ENCODE data around the gene HEXIM1.
"Not testable (repeated sequence)": the region's sequence is repeated elsewhere in the genome, so short reads cannot be mapped to it uniquely, and the experiment has no call there.

The HEXIM1 gene

DNA sequence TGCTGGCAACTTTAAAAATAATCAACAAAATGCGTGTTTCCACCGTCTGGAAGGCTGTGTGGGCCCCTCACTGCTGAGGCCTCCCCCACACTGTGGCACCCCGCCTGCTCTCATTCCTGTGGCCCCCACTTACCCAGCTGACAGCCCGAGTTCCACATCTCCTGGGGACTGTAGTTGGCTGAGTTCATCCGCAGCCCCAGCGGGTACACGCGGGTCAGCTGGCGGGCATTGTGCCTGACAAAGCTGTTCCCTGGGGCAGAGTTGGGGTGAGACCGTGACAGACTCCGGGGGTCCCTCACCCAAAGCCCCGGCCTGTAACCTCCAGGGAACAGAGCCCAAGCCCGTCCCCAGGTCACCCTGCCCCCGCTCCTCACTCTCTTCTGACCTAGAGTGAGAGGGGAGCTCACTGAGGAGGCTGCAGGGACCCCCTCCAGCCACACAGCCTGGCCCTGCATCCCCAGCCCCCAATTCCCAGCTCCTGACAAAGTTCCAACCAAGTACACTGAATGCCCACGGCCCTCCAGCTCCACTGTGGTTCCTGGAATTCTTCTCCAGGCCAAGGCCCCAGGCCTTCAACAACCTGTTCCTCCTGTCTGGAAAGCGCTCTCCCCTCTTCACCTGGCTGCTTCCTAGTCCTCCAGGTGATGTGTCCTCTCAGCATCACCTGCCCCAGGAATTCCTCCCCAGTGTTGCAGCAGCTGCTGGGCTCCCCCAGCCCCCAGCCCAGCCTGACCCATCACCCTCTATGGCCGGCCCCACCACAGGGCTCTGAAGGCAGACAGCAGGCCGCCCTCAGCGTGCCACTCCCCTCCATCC, 34.0 kb upstream of the HEXIM1 start:
- no peak for DNase-seq

DNA sequence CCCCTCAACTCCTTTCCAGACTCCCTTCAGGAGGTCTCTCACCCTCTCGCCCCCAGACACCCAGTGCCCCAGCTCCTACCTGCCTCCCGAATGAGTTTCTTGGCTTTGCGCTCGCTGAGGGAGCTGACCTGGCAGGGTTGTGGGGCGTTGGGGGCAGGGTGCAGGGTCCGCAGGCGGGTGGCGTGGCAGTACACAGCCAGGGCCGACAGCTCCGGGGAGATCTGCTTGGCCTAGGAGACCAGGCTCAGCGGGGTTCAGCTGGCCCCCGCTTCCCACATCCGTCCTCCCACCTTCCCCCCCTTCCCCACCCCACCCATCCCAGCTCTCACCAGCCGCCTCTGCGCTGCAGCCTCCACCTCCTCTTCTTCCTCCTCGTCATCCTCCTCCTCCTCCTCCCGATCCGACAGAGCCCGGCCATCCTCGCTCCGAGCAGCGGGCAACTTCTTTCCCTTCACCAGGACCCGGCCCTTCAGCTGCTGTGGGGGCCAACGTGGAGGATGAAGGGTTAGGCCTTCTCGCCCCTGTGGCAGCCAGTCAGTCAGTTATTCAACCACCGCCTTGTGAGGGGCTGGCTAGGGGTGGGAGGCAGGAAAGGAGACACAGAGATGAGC, 33.2 kb upstream of the HEXIM1 start:
- DNase-seq = no peak

DNA sequence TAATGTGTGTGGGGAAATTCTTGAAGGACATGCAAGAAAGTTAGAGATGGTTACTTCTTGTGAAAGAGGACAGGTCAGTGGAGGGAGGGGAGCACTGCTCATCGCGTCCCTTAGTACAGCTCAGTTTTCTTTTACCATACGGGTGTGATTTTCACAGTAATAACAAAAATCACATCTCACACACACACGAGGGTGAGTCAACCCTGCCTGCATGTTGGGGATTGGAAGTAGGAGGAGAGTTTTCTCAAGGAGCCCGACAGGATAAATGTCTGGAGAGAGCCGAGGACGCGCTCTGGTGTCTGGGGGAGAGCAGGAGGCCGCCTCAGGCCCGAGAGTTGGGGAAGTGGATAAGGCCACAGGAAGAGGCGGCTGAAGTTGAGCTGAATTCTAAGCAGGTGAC, 32.4 kb upstream of the HEXIM1 start:
- DNase-seq = no peak

DNA sequence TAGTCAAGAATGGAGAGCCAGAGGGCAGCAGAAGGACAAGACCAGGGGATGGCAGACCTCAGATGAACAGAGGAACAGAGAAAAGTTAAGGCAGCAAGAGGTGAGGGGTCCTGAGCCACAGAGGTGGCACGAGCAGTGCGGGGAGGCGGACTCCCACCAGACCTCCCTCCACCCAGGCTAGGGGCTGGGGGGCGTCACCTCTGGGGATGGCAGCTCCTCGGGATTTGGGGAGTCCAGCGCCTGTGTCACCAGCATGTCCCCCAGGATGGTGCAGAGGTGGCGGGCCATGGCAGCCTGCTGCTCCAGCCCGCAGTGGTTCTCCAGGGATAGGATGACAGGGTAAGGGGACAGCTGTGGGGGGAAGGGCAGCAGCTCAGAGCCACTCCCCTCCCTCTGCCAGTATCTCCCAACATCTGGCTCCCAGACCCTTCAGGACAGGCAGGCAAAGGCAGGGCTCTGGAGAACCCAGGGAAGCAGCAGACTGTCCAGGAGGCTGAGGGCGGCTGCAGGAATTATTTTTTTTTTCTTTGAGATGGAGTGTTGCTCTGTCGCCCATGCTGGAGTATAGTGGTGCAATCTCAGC, 31.8 kb upstream of the HEXIM1 start:
- no peak for DNase-seq

DNA sequence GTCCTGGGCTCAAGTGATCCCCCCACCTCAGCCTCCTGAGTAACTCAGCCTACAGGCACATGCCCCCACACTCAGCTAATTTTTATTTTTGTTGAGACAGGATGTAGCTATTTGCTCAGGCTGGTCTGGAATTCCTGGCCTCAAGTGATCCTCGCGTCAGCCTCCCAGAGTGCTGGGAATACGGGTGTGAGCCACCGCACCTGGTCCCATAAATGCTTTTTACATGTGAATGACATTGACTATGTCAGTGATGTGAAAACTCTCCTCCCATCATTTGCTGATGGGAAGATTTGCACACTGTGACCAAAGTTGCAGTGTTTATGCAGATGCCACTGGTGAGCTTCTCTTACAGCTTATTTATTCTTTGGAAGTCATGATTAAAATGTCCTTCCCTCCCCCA, 30.9 kb upstream of the HEXIM1 start:
- no peak for DNase-seq

DNA sequence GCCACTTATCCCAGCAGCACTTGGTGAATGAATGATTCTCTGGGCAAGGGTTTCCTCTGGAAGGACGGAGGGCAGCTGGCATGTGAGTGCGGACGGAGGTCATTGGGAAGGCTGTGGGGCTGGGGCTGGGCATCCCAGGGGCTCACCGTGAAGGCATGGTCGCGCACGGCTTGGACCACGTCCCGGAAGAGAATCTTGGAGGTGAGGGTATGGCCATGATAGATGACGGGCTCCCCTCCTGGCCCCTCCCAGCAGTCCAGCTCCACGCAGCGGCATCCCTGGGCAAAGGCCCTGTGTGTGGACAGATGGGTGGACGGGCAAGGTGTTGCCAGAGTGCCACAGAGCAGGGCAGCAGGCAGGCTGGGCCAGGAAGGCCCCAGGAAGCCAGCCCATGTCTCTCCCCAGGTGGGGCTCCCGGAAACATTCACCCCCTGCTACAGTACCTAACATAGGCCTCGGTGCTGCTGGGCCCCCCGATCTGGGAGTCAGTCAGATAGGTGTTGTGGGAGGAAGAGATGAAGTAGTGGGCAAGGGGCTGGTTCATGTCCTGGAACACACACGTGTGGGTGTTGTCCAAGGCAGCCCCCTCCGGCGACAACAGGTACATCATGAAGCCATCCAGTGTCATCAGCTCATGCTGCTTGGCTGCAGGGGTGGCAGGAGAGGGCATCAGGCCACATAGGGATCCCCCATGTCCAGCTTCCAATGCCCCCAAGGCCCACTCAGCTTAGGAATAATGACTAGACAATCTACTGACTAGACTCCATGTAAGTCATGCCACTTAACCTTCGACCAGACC, 30.2 kb upstream of the HEXIM1 start:
- no peak for DNase-seq

DNA sequence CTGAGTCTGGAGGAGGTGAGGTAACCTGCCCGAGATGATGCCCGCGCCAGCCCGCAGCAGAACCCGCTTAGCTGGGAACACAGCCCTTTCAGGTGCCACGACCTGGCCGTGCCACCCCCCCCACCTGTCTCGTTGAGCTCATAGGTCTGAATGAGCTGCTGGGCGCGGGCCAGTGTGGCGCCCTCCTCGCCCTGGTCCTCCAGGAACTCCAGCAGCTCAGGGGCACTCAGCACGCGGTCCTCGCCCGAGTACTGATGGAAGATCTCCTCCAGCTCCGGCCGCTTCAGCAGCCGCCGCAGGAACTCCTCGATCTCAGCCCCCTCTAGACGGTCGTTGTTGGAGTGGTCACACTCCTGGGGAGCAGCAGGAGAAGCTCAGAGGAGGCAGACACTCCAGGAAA, 29.6 kb upstream of the HEXIM1 start:
- DNase-seq = no peak

DNA sequence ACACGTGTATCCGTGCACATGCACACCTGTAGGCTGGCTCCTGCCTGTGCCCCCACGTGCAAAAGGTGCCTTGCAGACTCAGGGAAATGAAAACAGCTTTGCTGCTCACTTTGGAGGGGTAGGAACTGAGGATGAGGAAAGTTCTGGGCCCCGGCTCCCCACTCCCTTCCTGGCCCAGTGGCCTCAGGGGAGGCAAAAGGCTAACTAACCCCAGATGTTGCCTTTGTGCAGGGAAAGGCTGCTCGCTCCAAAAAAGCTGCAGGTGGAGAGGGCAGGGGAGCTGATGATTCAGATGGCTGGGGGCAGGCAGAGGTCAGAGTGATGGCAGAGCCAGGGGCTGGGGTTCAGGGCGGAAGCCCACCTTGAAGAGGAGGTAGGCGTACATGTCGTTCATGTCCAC, 28.3 kb upstream of the HEXIM1 start:
- no peak for DNase-seq

DNA sequence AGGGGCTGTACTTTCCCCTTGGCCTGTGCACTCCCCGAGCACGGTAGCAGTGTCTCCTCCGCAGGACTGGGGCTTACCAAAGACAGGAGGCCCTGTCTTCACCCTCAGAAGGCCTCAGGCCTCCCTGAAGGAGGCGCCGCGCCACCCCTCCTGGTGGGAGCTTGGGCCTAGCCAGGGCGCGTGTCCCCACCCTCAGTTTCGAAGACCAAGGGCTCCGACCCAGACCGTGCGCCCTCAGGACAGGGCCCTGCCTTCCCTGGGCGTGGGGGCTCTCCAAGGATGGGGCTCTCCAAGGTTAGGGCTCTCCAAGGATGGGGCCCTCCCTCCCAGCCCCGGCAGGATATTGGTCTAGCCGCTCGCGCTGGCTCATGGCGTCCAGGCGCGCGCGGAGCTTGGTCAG, 27.7 kb upstream of the HEXIM1 start:
- no peak for DNase-seq

DNA sequence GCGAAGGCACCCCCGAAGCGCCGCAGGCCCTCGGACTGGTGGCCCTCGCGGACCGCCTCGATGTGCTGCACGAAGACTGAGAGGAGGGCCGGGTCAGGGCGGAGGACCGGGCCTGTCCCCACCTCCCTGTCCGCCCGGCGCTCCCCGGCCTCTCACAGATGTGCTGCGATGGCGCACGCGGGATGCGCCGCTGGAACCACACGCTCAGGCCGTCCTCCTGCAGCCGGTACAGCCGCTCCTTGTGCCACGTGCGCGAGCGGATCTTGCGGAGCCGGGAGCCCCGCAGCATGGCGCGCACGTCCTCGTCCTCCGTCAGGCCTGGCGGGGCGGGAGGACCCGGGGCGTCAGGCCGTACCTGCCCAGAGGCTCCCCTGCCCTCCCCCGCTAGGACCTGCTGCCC, 27.2 kb upstream of the HEXIM1 start:
- DNase-seq = no peak

DNA sequence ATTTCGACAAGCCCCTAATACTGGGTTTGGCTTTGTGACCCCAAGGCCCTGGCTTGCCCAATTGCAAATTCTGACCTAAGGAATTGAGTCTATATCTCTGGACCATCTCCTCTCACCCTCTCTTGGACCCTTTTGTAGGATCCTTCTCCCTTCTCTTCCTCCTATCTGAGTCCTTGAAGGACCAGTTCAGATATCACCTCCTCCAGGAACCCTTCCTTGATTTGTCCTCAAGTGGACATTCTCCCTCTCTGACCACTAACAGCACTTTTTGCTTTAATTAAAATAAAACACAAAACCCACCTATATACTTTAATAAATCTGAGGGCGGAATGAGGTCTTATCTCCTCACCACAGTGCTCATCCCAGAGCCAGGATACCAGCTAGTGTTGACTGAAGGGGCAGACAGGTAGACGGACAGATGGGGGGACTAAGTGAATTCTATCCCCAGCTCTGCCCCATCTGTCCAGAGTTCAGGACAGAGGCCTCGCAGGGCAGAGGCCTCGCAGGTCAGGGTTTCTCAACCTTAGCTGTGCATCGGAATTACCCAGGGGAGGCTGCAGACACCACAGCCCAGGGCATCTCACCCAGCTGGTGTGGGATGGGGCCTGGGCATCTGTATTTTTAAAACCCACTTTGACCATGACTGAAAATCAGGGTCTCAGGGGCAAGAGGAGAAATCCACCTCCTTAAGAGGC, 25.1 kb upstream of the HEXIM1 start:
- DNase-seq = no peak

DNA sequence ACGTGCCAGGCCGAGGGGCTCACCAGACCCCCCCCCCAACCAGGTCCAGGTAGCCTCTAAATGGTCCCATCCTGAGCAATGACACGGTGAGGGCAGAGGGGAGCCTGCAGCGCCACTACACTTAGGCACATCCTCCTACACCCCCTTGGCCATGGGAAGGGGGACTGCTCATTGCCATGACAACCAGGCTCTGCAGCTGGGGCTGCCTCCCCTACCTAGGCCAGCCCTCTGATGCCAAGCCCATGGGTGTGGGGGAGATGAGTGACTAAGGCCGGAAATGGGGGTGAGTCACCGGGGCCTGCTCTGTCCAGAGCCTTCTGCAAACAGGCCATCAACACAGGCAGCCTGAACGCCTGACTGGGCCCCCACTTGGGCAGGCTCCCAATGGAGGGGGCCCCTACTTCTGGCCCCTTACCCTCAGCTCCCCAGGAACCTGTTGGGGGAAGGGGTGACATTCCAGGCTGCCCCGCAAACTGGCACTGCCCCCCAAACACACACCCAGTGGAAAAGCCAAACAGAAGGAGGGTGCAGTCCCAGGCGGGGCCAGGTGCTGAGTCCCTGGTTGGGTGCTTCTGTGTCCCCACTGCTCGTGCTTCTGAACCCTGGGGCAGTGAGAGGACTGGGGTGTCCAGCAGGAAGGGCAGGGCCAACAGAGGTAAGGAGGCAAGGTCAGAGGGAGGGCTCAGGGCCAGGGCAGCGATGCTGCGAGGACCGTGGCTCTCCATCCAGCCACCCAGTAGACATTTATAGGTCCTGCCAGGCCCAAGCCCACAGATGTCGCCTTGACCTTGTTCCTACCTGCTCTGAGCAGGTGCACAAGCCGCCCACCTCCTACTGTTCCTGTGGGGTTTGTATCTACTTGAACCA, 24.1 kb upstream of the HEXIM1 start:
- DNase-seq = peak; percentile 12 to 71

DNA sequence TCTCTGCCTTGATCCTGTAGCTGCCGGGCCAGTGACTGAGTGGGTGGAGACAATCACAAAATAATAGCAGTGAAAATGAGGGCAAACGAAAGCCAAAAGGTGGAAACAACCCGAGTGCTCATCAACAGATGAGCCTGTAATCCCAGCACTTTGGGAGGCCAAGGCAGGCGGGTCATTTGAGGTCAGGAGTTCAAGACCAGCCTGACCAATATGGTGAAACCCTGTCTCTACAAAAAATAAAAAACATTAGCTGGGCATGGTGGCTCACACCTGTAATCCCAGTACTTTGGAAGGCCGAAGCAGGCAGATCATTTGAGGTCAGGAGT, 23.5 kb upstream of the HEXIM1 start:
- DNase-seq = not testable (repeated sequence)

DNA sequence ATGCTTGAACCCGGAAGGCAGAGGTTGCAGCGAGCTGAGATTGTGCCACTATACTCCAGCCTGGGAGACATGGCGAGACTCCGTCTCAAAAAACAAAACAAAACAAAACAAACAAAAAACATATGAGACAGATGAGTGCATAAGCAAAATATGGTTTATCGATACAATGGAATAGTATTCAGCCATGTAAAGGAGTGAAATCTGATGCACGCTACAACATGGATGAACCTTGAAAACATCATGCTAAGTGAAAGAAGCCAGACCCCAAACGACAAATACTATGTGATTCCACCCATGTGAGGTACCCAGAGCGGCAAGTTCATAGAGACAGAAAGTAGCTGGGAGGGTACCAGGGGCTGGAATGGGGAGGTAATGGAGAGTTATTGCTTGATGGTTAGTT, 22.8 kb upstream of the HEXIM1 start:
- DNase-seq = no peak

DNA sequence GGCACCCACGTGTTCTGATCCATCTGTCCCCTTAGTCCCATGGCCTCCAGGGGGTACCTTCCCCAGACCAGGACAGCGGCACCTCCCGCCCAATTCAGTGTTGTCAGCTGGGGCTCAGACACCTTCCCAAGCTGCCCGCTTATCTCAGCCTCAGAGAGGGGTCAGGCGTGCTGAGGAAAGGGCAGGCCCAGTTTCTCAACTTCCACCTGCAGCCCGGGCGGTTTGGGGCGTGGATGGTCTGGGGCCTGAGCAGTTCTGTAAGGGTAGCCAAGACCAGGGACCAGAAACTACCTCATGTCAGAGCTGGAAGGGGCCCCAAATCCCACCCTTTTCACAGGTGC, 21.1 kb upstream of the HEXIM1 start:
- no peak for DNase-seq

DNA sequence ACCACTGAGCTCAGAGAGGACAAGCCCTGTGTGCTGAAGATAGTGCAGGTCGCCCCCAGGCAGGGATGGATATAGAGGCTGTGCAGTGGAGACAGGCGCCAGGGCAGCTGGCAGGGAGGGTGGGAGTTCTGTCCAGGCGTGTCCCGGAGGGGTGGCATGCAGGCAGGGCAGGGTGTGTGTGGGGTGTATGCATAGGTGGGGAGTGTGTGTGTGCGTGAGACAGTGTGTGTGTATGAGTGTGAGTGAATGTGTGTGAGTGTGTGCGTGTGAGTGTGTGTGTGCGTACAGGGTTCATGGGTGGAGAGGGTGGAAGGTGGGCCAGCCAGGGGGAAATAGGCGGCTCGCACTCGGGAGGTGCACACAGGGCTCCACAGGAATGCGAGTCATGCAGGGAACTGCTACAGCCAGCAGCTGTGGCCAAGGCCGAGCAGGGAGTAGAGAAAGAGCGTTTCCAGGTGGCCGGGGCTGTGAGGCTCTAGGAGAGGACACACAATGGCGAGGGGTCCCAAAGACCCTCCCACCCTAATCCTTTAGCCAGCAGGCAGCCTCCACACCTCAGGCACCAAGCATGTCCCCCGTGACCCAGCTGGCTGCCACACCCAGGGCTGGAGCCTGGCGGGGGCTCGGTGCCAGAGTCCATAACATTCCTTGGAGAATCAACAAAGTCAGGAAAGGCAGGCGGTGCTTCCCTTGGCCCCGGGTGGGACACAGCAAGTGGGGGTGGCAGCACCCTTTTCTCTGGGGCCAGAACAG, 20.6 kb upstream of the HEXIM1 start:
- no peak for DNase-seq

DNA sequence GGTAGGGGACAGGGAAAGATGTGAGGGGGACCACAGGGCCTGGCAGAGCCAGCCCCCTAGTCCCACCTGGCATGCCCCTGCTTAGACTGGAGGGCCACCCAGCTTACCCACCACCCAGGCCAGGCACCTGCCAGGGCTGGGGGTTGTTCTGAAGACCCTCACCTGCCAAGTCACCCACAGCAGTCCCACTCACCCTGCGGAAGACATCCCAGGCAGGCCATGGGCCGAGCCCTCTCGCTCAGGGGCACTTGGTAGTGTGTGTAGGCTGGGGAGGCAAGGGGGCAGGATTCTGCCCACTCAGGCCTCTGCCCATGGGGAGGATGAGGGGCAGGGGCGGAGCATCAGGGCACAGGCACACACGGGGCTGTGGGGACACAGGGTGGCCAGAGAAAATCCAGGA, 19.9 kb upstream of the HEXIM1 start:
- no peak for DNase-seq

DNA sequence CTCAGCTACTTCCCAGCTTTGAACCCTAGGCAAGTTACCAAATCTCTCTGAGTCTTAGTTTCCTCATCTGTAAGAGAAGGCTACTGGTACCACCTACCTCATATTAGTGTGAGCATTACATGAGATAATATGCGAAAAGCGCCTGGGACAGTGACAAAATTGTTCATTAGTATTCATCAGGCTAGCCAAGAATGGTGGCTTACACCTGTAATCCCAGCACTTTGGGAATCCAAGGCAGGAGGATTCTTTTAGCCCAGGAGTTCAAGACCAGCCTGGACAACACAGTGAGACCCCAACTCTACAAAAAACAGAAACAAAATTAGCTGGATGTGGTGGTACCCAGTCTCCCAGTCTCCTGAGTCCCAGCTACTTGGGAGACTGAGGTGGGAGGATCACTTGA, 19.3 kb upstream of the HEXIM1 start:
- no peak for DNase-seq

DNA sequence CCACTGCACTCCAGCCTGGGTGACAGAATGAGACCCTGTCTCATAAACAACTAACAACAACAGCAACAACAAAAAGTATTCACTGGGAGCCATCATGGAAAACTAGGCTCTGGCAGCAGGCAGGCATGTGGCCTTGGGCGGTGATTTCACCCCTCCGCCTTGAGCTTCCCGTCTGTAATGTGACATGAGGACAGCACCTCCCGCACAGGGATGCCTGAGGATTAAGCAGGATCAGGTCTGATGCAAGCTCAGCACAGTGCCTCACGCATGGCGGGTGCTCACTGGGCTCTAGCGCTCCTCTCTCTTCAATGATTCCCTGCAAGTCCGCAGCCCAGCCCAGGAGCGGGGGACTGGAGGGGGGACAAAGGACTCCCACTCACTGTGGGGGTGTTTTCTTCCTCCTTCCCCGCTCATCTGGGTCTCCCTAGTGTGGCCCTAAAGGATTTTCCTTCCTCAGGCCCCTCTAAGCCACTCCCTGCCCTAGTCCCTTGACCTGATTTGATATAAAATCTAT, 18.8 kb upstream of the HEXIM1 start:
- DNase-seq = no peak

DNA sequence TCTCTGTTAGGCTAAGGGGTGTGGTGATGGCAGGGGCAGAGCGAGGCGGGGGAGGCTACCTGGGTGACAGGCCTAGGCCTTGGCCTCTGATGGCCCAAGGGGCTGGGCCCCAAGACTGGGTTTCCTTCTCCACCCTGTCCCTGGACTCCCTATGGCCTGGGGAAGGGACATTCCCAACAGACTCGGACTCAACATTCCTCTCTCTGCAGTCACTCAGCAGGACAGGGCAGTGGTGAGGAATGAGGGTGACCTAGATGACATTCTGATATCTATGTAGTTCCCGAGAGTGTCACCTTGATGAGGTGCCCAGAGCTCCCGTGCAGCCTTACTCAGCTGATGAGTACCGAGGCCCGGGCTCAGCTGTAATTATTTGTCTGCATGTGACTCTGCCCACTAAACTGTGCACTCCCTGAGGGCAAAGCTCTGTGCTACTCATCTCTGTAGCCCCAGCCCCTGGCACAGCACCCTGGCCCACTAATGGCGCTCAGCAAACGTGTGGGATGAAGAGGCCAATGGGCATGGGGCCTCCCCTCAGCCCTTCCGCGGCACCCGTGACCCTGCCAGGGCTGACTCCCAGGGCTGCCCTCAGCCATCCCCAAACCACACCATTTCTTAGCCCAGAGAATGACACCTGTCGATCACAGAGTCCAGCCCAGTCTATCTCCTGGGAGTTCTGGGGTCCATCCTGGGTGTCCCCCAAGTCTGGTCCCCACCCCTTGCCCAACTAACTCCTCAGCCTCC, 18.2 kb upstream of the HEXIM1 start:
- DNase-seq = no peak
